Dermis blood vessel endothelial cell (primary cell): Measurements from ENCODE around the gene PHF19. TPM values are rescaled to one million over a fixed set of nuclear protein-coding genes. Genes with fewer than 3 reads are reported as not detected.

ENCODE experiments used
- DNase-seq: peaks from one replicate; pipeline ENCODE4 v3.0.0; 2010
- total RNA-seq: library from RNA; depleted of rRNA; stranded (reverse); fragments of >200 nt; gene quantifications from 2 replicates; pipeline ENCODE4 v1.2.3, GENCODE V29; 2014

Gene PHF19
- total RNA-seq, 1 donor from 2014 or later = 20.4 TPM

DNA sequence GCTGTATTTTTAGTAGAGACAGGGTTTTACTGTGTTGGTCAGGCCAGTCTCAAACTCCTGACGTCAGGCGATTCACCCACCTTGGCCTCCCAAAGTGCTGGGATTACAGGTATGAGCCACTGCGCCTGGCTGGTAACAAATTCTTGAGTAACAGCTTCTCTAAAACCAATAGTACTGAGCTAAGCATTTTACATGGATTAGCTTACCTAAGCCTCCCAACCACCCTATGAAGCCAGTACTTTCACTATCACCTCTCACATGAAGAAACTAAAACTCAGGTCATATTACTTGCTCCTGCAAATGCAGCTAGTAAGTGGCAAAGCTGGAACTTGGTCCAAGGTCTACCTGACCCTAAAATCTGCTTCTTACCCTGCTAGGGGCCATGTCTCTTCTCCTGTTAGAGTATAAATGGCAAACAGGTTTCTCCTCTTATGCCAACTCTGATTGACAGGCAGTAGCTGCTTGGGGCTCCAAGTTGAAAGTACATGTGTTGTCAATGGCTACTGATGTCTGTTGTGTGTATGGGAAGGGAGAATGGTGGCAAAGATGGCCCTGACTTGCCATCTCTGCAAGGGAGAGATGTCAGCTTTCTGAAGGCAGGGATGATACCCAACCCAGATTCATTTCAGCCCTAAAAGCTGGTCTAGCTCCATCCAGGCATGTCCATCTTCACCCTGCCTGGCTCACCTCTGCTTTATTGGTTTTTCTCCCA, 4.0 kb downstream of the PHF19 start:
- no peak for DNase-seq

DNA sequence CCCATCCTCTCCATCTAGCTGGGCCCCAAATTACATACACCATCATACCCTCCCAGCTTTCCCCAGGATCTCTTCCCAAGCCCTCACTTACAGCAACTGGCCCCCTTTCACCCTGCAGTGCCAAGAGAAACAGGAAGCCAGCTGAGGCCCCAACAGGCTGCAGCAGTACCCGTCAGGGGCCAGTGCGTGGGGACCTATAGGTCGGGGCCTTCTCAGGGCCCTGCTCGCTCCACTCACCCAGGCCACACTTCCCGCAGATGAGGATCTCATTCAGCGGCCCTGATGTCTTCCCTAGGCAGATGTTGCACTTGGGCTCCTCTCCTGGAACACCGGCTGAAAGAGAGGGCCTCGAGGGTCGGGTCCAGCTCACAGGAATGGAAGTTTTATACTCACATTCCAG, 6.8 kb downstream of the PHF19 start:
- DNase-seq = peak; percentile 19

DNA sequence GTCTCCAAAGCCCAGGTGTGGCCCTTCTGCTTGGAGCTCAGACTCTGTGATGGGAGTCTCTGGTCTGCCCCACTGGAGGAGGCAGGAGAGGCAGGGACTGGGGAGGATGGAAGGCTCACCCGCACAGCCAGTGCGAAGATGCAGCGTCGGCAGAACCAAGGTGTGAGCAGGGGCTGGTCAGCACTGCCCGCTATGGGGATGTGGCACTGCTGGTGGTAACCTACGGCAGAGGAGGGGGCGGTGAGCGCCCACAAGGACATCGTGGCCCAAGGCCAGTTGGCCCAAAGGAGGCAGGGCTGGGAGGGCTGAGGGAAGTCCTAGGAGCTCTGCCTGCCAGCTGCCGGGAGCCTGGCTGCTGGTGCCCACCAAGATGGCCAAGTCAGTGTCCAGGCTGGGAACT, 7.3 kb downstream of the PHF19 start:
- DNase-seq = no peak

DNA sequence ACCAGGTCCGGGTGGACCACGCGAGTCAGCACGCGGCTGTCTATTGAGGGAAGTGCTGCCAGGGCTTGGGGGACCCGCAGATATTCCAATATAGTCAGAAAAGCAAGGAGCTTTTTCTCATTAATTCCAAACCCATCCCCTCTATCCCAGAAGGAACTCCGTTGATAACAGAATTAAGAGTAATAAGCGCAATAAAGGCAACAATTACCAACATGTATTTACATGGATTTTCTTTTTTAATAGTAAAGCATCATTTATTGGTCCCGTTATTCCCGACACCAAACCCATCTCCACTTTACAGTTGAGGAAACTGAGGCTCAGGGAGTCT, 7.7 kb downstream of the PHF19 start:
- DNase-seq = no peak

DNA sequence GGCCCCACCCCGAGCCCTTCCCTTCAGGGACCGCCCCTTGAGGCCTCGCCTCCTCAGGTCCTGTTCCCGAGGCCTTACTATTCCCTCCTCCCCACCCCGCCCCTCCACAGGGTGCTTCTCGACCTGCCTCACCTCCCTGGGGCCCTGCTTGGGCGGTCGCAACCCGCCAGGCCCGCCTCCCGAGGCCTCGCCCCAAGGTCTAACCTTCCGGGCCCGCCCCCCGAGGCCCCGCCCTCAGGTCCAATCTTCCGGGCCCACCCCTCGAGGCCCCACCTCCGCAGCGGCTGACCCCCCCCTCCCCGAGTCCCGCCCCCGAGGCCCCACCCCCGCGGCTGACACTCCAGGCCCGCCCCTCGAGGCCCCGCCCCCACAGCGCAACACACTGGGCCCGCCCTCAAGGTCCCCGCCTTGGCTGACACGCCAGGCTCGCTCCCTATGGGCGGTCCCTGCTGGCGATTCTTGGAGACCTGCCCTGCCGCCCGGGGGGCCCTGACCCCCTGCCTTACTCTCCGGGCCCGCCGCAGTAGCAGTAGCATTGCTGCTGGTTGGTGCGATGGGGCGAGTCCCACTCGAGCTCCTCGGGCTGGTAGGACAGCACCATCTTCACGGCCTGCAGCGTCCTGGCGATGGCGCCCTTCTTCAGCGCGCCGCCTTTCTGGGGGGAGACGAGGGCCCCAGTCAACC, 8.2 kb downstream of the PHF19 start:
- peak; percentile 91 for DNase-seq

DNA sequence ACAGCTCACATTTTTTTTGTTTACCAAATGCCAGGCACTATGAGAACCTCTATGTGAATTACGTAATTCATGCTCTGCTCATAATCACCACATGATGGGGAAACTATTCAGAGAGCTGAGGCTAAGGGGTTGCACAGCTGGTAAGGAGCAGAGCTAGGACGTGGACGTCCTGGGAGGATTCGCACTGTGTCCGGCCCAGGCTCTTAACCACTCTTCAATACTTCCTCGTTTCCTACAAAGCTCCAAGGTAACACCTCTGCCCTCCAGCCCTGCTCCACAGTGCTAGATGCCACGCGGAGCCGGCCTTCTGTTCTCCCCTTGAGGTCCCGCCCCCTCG, 8.7 kb downstream of the PHF19 start:
- DNase-seq = no peak

DNA sequence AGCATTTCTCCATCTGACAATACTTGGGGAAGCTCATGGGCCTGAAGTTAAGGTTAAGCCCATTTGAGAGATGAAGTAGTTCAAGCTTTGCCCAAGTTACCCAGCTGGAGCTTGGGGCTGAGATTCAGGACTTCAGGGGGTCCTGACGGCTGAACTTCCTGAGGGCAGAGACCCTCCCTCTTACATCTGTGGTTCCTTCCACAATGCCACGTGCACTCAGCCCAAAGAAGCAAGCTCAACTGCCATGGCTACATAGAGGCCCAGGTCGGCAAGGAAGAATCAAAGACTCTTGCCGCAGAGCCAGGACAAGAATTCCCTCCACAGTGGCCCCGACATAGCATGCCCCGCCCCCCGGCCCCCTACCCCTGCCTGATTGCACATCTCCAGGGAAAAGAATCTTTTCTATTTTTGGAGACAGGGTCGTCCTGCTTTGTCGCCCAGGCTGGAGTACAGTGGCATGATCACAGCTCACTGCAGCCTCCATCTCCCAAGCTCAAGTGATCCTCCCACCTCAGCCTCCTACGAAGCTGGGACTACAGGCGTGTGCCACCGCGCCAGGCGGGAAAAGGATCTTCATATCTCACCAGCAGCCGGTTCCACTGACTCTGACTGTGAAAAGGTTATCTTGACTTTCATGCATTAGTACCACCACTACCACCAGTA, 9.2 kb downstream of the PHF19 start:
- no peak for DNase-seq

DNA sequence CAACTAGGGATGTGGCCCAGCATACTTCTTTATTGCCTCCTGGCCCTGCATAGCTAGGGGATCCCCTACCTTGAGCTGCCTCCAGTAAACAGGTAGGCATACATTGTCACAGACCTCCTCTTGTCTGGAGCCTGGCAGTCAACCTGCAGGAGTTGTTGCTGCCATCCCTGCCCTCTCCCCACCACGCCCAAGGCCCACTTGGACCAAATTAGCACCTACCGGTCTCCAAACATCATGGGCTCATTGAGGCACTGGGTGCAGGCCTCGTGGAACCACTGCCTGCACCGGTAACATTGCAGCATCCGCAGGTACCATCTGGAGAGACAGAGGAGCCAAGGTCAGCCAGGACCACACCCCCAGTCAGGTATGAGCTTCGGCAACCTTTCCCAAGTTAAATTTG, 10.3 kb downstream of the PHF19 start:
- DNase-seq = no peak

DNA sequence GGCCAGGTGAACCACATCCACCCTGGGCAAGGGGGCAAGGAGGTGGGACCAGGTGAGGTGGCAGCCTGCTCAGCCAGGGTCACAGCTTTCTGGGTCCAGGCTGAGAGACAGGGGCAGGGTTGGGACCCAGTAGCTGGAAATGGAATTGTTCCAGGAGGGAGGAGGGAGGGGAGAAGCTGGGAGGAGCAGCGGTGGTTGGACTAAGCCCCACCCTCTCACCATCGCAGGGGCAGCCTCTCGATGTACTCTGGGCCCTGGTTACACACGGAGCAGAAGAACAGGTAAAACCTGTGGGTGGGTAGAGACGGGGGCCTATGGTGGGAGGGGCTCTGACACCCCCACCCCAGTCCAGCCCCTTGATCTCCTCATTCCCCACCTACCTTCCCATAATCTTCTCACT, 11.2 kb downstream of the PHF19 start:
- DNase-seq = no peak

DNA sequence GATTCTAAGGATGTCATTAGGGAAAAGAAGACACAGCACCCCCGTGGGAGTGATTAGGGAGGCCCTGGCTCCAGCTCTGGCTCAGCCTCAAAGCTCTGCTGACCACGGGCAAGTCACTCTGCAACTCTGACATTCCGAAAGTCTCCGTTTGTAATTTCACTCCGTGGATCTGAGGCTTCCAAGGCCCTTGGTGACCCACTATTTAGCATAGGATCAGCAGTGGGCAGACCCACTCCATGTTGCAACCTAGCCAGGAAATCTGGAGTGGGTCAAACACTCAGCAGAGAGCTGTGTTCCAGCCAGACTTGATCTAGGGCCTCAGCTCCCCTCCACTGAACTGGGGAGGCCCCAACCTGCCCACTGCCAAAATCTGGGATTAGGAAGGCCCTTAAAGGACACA, 11.8 kb downstream of the PHF19 start:
- no peak for DNase-seq

DNA sequence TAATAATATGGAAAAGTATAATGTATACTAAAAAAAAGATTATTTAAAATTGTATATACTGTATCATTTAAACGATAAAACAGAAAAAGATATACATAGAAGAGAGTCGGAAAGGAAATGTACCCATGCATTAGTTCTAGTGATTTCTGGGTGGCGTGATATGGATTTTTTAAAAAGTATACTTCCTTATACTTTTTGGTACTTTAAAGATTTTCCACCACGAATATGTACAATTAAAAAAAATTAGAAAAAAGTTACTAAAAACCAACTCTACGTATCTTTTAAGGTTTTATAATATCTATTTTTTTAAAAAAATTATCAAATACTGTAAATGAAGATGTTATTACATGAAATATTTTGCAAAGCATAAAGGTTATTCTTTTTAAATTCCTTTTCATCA, 12.3 kb downstream of the PHF19 start:
- no peak for DNase-seq

DNA sequence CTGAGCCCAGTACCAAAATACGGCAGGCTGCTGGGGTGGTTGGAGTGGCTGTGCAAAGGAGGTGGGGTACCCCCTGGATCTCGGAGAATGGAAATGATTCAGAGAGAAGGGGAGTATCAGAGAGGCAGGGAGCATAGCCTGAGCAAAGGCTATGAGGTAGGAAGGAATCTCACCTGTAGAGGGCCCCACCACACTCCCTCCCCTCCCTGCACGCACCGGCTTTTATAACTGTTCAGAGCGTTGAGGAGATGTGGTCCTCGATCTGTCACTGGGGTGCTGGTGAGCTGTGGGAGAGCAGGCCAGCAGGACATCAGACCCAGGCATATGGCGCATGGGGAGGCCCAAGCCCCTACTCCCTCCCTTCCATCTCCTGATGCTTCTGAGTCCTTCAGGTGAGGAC, 13.2 kb downstream of the PHF19 start:
- DNase-seq = no peak

DNA sequence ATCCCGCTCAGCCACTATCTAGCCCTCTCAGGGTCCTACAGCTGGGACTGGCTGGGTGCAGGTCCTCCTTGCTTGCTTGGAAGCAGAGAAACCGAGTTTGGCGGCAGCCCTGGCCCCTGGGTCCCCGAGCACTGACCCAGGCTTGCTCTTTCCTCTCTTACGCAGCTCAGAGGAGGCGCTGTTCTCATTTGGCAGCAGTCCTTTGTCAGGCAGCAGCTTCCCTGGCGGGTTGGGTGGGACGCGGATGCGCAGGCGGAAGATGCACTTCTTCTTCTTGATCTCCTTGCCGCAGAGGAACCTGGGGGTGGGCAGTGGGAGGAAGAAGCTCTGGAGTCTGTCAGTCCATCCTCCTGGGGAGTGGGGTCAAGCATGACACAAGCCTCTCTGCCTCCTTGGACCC, 14.5 kb downstream of the PHF19 start:
- no peak for DNase-seq

DNA sequence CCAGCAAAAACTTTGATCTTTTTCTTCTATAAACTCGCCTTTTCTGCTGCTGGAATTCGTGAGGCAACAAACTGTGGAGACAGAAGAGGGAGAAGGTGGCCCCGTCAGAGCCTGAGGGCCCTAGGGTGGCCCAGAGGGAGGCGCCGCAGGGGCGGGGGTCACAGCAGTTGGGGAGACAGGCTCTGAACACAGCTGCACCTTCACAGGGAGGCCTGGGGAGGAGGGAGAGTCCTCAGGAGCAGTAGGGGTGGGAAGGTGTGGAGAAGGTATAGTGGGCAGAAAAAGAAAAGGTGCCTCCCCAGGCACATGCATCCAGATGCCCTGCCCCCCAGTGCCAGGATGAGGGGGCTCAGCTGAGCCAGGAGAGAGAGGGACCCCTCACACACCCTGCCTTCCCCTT, 15.1 kb downstream of the PHF19 start:
- no peak for DNase-seq

DNA sequence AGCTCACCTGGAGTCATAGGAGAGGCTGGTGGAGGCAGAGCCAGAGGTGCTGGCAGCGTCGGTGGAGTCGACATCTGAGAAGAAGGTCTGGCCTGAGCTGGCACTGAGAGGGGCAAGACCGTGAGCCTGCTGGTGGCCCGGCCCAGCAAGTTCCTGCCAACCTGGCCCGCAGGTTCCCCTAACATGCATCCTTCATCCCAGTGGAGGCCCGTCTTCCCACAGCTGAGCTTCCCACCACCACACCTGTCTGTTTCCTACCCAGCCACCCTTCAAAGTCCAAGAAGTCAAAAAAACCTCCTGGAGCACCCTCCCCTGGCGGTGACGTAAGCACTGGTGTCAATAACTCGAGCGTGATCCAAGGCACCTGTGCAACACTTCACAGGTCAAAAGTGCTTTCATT, 16.9 kb downstream of the PHF19 start:
- no peak for DNase-seq

DNA sequence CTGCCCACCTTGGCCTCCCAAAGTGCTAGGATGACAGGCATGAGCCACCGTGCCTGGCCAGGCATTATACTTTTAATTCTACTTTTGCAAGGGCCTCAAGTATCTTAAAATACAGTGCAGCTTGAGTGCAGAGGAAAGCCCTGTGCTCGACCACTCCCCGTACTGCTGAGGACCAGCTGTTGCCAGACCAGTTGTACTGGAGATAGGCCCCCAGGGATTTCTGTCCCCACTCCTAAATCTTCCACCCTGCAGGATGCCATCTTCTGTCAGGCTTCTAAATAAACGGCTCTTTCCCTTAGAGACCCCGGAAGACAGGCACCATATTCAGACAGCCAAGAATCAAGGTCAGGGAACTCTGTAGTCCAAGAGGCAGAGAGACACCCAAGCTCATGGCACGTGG, 17.6 kb downstream of the PHF19 start:
- no peak for DNase-seq

DNA sequence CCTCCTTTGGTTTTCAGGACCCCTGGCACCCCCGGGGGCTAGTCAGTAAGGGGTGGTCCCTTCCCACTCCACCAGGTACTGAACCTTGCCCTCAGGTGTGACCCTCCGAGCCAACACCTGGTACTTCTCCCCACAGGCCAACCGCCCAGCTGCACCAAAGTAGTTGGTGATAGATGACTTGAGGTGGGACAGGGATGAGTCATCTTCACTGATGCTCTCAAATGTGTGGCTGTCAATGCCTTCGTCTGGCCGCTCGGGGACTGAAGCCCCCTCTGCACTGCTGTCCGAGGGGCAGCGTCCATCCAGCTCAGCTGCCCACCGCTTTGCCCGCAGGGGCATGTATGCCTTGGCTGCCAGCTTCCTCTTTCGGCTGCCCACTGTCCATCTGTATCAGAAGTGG, 19.1 kb downstream of the PHF19 start:
- DNase-seq = no peak

DNA sequence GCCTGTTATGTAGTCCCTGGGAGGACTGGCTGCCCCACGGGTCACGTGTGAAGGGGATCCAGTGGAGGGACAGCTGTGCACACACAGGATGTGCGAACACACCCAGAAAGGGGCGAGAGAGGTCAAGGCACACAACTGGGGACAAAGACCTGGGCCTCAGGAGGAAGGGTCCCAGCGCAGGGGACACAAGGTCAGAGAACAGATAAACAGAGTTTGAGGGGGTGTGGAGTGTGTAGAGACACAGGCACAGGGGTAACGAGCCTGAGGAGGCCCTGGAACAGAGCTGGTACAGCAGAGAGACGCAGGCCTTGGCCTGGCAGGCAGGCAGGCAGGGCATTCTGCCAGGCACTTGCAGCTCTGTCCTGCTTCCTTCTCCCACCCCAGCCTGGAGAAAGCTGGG, 19.5 kb downstream of the PHF19 start:
- DNase-seq = no peak

DNA sequence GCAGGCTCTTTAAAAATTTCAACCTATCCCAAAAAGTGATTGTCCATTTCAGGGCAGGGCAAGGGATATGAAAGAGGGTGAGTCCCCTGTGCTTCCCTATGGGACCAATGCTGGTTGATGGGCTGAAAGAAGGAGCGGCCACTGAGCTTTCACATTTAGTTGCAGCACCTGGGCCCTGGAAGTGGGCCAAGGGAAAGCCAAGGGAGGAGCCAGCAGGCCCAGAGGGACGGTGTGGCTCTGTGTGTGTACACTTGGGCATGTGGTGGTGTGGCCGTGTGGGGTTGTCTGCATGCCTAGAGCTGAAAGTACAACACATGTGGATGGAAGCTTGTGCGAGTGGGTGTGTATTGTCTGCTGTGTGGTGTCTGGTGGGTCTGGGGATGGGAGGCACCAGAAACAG, 20.3 kb downstream of the PHF19 start:
- no peak for DNase-seq

DNA sequence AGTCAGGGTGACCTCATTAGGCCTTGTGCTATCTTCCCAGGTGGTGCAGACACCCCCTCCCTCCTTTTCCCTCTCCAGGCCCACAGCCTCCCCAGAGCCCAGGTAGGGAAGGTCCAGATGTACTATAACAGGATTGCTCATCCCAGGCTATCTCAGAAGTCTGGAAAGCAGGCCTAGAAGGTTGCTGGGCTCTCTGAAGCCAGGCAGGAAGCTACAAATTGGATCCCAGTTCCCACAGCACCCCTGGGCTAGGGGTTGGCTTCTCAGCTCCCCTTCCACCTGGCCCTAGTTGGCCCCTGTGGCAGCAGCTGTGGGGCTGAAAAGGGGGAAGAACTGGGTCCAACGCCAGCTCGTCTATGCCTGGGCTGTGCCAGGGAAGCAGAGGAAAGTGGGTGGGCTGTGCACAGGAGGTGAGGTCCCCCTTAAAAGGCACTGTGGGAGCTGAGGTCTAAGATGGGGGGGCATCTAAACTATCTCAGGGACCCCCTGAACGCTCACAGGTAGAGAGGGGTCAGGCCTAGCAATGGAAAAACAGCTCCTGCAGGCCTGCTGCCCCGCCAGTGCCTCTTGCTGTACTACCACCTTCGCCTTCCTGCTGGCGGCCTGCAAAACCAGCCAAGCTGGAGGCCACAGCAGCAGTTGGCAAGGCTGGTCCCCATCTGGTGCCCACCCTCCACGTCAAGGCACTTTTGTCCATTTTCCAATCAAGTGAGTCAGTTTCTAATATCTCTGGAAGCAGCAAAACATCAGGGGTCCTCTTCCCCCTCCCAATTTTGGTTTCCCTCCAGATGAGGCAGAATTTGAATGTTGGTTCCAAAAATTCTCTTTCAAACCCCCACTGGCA, 20.9 kb downstream of the PHF19 start:
- DNase-seq = no peak

DNA sequence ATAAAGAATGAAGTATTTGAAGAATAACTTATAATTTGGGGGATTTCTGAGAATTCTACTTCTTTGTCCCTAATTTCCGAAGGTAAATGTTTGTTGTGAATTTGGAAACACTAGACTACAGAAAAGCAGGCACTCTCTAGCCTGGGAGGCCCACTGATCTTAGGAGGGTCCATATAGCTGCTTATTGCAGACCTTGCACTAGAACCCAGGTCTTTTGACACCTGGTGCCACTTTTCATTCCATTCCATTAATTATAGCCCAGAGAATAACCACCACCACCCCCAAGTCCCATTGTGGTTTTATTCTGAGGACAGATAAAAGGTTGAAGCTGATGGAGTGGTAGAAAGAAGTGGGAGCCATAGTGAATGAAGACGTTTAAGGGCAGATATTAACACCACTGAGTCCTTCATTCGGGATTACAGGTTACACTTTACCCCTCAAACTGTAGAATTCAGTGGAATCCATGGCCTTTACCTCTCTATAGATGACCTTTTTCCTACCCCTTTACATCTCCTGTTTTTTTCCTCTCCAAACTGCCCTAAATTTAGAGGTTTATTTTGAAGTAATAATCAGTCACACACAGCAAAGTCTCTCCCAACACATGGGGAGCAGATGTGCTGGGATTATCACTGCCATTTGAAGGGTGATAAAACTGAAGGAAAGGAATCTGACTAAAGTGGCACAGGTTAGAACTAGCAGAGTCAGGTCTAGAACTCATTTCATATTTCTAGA, 22.2 kb downstream of the PHF19 start:
- DNase-seq = no peak

DNA sequence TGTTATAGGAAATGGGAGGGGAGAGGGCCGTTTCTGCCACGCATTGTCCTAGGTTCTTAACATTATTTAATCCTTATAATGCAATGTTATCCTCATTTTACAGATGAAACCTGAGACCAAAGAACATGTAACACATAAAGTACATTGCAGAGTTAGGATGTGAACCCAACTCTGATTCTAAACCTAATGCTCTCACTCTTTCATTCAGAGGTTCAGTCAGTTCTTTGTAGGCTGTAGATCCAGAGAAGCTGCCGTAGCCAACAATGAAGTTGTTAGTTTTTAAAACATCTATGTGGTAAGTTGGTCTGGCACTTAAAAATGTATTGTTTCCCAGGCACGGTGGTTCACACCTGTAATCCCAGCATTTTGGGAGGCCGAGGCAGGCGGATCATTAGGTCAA, 23.8 kb downstream of the PHF19 start:
- no peak for DNase-seq
